Glomerular endothelial cell (primary cell): ENCODE measurements around the gene KLF11. TPM values are rescaled to one million over a fixed set of nuclear protein-coding genes. Genes with fewer than 3 reads are reported as not detected.
"Not testable (repeated sequence)": the region's sequence is repeated elsewhere in the genome, so short reads cannot be mapped to it uniquely, and the experiment has no call there.

Experiments used
- DNase-seq: peaks from one replicate; pipeline ENCODE4 v3.0.0-alpha.2; 2011; ENCODE audit warnings: low read depth, low spot score; ENCODE audit errors: extremely low read depth
- total RNA-seq: library from RNA; depleted of rRNA; stranded (reverse); fragments of >200 nt; gene quantifications from 2 replicates; pipeline ENCODE4 v1.2.3, GENCODE V29; 2015

The KLF11 gene
- total RNA-seq, 1 donor from 2014 or later: 6.6 TPM

DNA sequence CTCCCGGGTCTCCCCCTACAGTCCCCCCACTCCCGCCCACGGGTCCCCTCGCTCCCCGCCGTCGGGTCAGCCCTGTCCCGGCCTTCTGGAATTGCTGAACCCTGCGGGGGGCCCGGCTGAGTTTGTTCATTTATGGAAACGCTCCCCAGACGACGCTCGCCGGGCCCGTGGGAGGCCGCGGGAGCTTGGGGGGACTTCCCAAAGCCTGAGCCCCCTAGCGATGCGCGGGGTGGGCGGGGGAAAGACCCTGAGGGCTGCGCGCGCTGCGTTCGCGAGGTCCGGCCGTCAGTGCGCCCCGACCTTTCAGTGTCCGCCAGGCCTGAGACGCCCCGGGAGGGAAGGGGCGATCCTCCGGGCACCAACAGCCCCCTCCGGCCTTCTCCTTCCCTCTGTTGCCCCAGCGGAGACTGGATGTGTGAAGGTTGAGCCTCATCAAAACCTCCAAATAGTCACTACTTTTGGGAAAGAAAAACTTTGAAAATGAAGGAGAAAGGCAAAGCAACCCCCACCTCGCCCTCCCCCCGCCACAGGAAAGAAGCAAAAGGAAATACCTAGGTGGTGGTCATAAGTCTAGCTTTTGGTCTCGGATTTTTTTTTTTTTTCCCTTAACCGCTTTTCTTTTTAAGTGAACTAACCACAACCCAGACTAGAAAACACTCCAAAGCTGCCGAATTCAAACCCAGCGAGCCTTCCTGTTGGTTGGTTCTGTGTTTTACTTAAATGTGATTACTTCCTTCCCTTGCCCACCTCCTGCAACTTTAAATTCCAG, 37.4 kb downstream of the KLF11 start:
- no peak for DNase-seq

DNA sequence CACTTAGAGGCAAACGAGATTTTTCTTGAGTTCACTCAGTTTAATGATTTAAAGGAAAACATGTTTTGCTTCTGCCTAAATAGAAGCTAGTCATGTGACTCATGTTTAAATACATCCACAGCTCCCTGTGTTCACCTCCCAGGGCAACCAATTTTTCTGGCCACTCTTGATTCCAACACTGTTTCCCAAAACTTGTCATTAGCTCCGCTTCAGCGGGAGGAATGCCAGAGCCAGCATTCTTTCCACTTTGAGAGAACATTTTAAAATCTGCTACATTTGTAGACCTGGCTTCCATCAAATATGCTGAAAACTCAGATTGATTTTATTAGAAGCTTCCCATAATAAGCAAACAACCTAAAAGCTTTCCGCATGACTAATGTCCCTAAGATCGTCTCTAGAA, 39.7 kb downstream of the KLF11 start:
- DNase-seq: no peak

DNA sequence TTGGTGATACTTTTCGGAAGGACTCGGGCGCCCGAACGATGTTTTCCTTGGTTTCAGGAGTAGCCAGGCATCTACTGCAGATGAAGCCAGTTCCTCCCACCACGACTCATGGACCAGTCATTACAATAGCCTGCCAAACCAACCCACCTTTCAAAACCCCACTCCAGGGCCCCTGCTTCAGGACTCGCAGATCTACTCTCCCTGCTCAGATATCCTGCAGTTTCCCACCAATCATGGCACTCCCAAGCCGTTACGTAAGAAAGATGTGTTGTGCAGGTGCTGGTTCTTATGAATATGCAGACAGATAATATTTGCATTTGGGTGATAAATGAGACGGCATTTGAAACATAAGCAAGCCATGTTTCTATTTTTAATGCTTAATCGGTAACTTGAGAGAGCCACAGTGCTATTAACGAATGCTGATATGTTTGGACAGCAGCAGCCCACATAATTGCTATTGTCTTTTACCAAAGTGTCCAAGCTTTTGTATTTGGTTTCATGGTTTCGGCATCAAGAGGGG, 40.4 kb downstream of the KLF11 start:
- DNase-seq: no peak

DNA sequence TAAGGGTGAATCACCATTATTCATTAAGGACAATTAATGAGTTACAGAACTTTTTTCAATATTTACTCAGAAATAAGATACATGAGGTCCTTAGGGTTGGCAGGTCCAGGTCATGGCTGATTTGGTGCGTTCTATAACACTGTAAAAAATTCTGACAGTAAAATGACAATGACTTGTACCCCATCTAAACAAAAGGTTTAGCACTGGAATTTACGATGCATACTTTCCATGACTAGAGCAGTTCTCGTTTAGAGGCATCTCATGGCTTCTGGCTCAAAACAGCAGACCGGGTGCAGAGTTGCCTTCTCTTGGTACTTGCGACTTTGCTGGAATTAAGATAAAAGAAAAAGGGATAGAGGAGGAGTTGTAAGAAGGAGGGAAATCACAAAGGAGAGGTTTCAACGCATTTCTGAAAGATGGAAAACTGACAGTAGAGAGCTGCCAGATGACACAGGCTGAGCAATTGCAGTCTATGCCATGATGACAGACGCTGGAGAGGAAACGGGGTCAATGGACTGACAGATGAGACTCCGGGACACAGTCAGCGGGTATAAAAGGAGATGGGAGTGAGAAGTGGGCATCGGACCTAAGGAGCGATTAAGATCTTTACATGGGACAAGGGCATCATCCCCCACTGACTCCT, 41.0 kb downstream of the KLF11 start:
- DNase-seq: no peak

DNA sequence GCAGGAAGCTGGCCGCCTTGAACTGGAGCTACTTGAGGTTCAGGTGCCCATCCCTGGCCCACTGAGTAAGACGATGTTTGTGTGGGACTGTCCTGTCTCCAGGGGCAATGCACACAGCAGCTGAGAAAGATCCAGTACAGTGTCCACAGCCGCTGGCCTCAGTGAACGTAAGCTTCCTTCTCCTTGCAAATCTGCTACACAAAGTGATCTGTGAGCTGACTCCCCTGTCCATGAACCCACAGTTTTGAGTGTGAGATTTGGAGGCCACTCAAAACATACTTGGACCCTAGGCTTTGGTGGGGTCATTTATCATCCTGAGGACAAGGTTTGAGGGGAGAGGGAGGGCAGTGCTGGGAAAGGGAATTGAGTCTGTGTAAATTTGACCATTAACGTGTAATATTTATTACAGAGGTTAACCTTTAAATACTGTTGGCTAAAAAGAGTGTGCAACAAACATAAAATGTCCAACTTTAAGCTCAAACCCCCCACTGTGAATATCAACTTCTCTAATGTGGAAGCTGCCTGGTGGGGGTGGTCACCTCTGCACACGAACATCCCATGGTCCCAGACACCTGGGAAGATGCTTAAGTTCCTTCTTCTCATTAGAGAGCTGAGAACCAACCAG, 41.8 kb downstream of the KLF11 start:
- no peak for DNase-seq

DNA sequence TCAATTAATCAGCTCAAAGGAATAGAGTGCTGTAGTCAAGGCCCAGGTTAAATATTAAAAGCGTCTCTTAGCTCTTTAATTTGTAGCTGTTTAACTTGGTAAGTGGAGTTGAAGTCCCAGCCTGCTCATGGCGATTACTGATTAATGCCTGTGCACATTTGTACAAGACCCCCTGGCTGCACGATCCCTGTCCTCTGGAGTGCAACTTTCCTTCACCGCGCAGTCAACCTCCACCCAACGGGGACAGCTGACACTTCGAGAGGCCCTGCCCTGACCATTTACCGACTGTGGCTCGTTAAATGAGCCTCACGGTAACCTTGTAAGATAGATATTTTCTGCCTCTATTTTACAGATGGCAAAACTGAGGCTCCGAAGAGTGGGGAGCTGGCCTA, 42.3 kb downstream of the KLF11 start:
- DNase-seq: no peak

DNA sequence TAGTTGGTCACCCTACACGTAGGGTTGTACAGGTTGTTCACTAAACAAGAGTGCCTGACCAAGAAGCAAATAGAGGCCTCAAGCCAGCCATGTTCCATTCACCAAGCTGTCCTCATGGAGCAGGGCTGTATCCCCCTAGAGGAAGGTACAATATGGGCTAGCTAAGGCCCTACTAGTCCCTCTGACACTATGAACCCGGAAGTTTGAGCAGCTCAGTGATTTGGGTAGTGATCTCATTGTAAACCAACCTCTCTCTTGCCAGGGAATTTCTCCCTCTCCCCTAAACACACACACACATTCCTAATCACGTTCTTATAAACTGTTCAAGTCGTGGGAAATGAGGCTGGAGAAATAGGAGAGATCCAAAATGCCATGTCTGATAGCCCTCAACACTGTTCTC, 43.6 kb downstream of the KLF11 start:
- no peak for DNase-seq

DNA sequence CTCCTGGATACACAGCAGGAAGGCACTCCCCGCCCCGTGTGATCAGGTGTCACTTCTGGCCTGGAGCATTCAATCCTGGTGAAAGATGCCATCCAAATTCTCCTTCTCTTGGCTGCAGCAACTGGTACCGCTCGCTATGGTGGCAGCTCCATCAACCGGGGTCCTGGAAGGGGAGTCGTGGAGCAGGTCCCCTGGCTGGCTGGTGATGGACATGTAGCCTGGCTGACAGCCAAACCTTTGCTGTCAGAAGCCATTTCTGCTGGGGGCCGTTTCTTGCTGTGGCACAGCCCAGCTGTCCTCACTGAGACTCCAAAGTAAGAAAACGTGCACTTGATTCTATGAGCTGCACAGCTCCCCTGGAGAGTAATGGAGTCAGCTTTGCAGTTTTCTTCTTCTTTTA, 44.0 kb downstream of the KLF11 start:
- no peak for DNase-seq

DNA sequence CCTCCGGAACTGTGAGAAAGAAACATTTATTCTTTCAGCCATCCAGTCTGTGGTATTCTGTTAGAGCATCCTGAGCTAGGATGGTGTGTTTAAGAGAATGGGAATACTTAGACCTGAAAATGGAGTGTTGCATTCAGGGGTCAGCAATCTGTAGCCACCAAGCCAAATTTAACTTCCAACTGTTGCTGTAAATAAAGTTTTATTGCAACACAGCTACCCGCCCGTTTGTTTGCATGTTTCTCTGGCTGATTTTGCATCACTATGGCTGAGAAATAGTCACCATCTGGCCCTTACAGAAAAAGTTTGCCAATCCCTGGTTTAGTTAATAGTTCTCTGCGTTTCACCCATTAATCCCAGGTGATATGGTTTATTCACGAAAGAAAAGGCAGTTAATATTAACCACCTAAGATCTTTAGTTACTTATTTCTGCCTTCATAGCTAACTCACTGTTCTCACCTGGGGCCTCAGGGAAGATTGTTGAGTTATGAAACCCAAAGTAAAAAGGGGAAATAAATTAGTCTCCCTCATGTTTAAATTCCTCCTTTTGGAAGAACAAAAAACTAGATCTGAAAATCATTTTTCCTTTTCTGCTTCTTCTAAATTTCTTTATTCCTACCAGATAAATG, 46.3 kb downstream of the KLF11 start:
- DNase-seq: no peak

DNA sequence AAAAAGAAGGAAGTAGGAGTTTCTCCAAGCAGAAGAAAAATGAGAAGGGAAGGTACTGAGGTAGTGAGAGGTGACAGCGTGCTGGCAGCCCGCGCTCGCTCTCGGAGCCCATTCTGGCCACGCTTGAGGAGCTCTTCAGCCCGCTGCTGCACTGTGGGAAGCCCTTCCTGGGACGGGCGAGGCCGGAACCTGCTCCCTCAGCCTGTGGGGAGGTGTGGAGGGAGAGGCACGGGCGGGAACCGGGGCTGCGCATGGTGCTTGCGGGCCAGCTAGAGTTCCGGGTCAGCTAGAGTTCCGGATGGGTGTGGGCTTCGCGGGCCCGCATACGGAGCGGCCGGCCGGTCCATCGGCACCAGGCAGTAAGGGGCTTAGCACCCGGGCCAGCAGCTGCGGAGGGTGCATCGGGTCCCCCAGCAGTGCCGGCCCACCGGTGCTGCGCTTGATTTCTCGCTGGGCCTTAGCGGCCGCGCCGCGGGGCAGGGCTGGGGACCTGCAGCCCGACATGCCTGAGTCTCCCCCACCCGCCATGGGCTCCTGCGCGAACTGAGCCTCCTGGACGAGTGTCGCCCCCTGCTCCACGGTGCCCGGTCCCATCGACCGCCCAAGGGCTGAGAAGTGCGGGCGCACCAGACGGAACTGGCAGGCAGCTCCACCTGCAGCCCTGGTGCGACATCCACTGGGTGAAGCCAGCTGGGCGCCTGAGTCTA, 48.0 kb downstream of the KLF11 start:
- no peak for DNase-seq

DNA sequence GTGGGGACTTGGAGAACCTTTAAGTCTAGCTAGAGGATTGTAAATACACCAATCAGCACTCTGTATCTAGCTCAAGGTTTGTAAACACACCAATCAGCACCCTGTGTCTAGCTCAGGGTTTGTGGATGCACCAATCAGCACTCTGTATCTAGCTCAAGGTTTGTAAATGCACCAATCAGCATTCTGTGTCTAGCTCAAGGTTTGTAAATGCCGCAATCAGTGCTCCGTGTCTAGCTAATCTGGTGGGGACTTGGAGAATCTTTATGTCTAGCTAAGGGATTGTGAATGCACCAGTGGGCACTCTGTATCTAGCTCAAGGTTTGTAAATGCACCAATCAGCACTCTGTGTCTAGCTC, 48.5 kb downstream of the KLF11 start:
- DNase-seq: not testable (repeated sequence)

DNA sequence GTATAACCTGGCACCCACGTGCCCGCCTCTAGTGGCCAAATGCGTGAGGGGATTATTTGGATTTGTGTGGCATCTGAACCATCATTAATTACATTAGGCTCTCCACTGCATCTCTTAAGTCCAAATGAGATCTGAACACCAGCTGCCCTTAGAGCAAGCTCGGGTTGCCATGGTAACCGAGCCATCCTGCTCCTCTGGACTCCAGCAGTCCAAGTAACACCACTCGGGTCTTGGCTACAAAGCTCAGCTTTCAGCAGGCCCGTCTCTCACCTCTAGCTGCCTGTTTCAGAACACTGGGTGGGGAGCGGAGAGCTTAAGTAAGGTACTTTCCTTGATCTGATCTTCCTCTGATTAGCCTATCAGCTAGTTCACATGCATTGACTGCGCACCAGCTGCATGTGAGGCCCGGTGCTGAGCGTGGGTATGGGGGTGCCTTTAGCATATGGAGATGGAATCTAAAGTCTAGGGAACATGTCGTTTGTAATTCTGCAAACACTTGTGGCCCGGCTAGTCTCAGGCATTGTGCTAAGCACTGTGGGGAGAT, 51.0 kb downstream of the KLF11 start:
- no peak for DNase-seq

DNA sequence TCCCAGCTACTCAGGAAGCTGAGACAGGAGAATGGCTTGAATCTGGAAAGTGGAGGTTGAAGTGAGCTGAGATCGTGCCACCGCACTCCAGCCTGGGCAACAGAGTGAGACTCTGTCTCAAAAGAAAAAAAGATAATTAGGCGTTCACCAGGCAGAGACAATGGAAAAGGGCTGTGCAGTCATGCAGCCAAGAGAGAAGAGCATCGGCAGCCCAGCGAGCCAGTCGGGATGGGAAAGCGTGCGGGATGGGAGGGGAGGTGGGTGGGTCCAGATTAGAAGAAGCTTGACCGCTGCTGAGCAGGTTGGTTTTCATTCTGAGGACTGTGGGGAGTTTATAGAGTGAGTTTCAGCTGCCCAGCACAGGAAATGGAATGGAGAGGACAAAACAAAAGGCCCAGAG, 51.8 kb downstream of the KLF11 start:
- no peak for DNase-seq

DNA sequence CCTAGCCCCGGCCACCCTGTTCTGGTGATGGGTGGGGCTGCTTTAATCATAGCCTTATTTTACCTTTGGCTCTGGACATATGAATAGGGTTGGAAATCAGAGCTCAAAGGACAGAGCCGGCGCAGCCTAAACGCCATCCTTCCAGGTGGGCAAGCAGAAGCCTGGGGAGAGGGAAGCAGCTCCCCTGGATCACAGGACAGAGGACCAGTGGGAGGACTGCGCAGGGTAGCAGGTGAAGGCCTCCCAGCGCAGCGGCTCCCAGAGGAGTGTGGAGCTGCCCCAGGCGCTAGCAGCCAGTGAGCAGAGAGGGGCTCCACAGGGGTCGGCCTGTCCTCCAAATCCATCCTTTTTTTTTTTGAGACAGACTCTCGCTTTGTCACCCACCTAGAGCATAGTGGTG, 53.3 kb downstream of the KLF11 start:
- DNase-seq: no peak

DNA sequence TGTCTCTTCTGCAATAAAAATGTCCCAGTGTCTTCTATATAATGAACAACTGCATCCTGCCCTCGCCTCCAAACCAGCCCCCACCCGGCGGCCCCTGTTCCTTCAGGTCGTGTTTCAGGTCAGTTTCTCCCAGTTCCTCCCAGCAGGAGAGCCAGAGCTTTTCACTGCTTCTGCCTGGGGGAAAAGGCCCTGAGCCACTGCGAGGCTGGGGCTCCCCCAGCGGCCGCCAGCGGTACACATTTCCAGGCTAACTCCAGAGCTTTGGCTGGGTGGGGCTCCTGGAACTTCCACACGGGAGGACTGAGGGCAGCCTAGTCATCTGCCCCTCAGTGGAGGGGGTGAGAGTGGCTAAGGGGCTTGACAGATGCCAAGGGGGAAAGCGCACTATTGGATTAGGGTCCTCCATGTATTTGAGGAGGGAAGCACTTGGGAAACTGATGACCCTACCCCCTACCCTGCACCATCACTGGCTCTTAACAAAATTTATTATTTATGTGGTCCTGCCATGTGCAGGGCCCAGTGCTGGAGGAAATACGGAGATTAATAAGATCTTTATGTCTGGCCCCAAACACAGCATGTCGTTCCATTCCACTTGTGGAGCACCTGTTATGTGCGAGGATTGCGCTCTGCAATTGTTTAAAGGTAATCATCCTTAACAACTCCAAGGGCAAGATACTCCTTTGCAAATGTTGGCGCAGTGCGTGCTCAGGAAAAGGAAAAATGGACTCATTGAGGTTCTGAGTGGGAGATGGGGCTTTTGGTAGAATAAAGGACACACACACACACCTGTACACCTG, 54.2 kb downstream of the KLF11 start:
- DNase-seq: no peak

DNA sequence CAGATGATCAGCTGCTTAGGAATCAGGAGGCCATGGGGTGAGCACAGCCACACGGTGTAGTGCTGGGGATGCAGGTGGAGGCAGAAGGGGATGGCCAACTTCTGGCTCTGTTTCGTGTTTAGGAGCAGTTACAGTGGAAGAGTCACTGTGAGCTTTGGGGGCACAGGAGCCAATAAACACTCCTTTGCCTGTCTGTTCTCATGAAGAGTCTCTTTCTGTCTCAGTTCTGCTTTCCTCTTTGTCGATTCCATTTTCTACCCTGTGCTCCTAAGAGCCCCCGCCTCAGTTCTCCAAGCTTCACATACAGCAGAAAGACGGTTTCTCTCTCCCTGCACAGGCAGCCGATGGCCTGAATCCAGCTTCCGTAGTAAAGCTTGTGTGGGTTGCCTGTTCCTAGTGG, 58.1 kb downstream of the KLF11 start:
- no peak for DNase-seq

DNA sequence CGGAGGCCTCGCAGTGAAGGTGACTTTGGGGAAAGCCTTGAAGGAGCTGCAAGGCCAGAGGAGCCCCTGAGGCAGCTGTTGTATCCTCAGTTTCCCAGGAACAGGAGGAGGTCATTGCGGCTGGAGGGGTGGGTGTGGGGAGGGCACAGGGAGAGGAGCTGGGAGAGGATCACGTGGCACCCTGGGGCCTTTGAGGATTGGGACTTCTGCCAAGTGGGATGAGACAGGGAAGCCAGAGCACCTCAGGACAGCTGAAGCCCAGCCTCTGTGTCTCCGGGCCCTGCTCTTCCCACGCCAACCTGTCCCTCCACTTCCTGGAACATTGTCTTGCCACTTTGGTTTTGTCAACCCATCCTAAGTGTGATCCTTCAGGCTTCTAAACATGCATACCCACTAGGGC, 59.8 kb downstream of the KLF11 start:
- DNase-seq: no peak
